ENCODE results near the gene SYT7. TPM values are rescaled to one million over a fixed set of nuclear protein-coding genes. Genes with fewer than 3 reads are reported as not detected.

The SYT7 gene
- total RNA-seq, 1 donor from 2014 or later = 4.8 TPM

- DNase-seq (no peak), ATAC-seq (no peak)
- TF ChIP-seq CTCF (IDR thresholded peaks at IDR 0.05) = no peak
- Histone ChIP-seq H3K36me3 (no peaks in the 10 kb centered on the region), H3K4me1 (no peaks in the 10 kb centered on the region), H3K9me3 (no peaks in the 10 kb centered on the region), H3K27ac (no peak overlapping the region), H3K27me3 (no peaks in the 10 kb centered on the region), H3K4me3 (no peak overlapping the region)
- intact Hi-C loops (cut with DNase I) = no loop called here
These were observed 90.8 kb downstream of the SYT7 start for GRCh38 chr11:61489833-61490721.

- no peak overlapping the region for H3K27ac ChIP-seq
- ATAC-seq (peak; percentile 41), DNase-seq (no peak)
- no peak overlapping the region for H3K4me3 ChIP-seq
- H3K27me3 ChIP-seq = no peaks in the 10 kb centered on the region
- no peaks in the 10 kb centered on the region for H3K4me1 ChIP-seq
- H3K36me3 ChIP-seq = no peaks in the 10 kb centered on the region
- intact Hi-C loops (cut with DNase I) = no loop called here
- no peak for TF ChIP-seq CTCF (IDR thresholded peaks at IDR 0.05)
- no peaks in the 10 kb centered on the region for H3K9me3 ChIP-seq
These were observed 92.1 kb downstream of the SYT7 start for GRCh38 chr11:61488651-61489291.

GRCh38 chr11:61487342-61488025, 93.4 kb downstream of the SYT7 start:
- ATAC-seq (no peak), DNase-seq (no peak)
- Histone ChIP-seq H3K9me3 (no peaks in the 10 kb centered on the region), H3K4me3 (no peak overlapping the region), H3K27ac (no peak overlapping the region), H3K36me3 (no peaks in the 10 kb centered on the region), H3K4me1 (no peaks in the 10 kb centered on the region), H3K27me3 (peaks cover 3% of the 10 kb centered on the region)
- intact Hi-C loops (cut with DNase I) = no loop called here
- TF ChIP-seq CTCF (IDR thresholded peaks at IDR 0.05) = no peak

GRCh38 chr11:61486779-61487178, 94.1 kb downstream of the SYT7 start:
- no peaks in the 10 kb centered on the region for H3K36me3 ChIP-seq
- H3K9me3 ChIP-seq = no peaks in the 10 kb centered on the region
- intact Hi-C loops (cut with DNase I) = no loop called here
- no peaks in the 10 kb centered on the region for H3K4me1 ChIP-seq
- TF ChIP-seq CTCF (IDR thresholded peaks at IDR 0.05) = no peak
- DNase-seq (no peak), ATAC-seq (no peak)
- no peak overlapping the region for H3K4me3 ChIP-seq
- no peak overlapping the region for H3K27ac ChIP-seq
- H3K27me3 ChIP-seq = peaks cover 6% of the 10 kb centered on the region

GRCh38 chr11:61486011-61486620, 94.8 kb downstream of the SYT7 start:
- Histone ChIP-seq H3K27me3 (peaks cover 6% of the 10 kb centered on the region), H3K36me3 (no peaks in the 10 kb centered on the region), H3K4me3 (no peak overlapping the region), H3K9me3 (no peaks in the 10 kb centered on the region), H3K4me1 (no peaks in the 10 kb centered on the region), H3K27ac (no peak overlapping the region)
- TF ChIP-seq CTCF (IDR thresholded peaks at IDR 0.05) = no peak
- no peak for ATAC-seq
- DNase-seq = no peak
- intact Hi-C loops (cut with DNase I) = no loop called here
